GM19438 (cell line): ENCODE measurements around the gene LILRB2.
"Not testable (repeated sequence)": the region's sequence is repeated elsewhere in the genome, so short reads cannot be mapped to it uniquely, and the experiment has no call there.

Experiments
- ATAC-seq: cut with Tn5 transposase; IDR thresholded peaks from one replicate; pipeline ENCODE4 v1.9.1; 2021; ENCODE audit warnings: low read depth; ENCODE audit not compliant: unreplicated experiment

The LILRB2 gene

DNA sequence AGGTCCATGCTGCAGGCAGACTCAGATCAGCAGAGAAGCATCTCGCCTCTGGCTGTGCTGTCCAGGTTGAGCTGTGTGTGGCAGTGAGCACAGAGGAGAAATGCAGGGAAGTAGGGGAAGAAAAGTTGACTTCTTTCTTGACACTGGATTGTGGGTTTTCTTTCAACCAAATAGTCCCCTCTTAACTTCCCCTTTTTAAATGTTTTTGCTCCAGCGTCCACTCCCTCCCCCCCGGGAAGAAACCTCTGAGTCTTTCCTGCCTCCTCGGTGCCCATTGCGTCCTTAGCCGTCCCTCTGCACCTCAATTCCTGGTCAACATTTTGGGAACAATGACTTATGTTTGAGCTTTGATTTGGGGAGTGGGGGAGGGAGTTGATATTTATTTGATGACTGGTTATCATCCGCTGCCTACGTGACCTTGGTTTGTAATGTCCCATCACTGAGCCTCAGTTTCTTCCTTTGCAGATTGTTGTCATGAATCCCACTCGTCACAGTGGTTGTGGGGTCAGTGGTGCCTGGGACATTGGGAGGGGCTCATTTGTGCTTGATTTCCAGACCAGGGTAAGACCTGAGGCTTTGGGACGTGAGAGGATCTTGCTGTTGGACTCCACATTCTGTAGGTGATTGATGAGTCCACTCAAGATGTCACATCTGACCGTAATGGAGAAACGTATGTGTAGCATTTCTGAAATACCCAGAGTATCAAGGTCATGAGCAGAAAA is at the start of gene LILRB2:
TSS of gene LILRB2 (minus strand) at position 104 of the 722 bp plus-strand sequence. CDS start 614 bp downstream, outside the sequence.
- ATAC-seq = no peak

DNA sequence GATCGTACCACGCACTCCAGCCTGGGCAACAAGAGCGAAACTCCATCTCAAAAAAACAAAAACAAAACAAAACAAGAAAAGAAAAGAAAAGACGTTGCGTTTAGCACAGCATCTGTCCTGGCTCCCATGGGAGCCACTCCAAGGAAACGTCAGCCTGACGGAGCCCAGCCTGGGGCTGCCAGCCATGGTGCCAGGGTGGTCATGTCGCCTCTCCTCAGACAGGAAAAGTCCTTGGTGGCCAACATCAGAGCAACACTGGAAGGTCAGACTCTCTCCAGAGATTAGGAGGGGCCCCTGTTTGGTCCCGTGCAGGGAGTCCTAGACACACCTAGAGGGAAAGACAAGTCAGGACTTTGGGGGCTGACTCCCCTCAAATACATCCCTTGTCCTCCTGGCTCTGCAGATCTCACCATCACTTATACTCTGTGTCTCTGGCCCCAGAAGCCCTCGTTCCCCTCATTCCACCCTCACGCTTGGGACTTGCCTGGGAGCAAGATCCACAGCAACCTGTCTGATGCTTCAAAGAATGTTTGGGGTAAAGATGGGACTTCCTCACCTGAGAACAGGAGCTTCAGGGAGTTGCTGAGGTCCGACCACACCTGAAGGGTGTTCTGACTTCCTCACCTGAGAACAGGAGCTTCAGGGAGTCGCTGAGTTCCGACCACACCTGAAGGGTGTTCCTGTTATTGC is 48.7 kb upstream of the LILRB2 start:
- ATAC-seq = no peak

DNA sequence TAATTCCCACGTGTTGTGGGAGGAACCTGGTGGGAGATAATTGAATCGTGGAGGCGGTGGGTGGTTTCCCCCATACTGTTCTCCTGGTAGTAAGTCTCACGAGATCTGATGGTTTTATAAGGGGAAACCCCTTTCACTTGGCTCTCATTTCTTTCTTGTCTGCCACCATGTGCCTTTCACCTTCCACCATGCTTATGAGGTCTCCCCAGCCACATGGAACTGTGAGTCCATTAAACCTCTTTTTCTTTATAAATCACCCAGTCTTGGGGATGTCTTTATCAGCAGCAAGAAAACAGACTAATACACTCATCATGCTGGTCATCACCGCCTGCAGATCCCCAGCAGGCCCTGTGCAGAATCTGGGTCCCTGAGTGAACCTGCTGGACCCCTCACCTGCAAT is 47.9 kb upstream of the LILRB2 start:
- not testable (repeated sequence) for ATAC-seq

DNA sequence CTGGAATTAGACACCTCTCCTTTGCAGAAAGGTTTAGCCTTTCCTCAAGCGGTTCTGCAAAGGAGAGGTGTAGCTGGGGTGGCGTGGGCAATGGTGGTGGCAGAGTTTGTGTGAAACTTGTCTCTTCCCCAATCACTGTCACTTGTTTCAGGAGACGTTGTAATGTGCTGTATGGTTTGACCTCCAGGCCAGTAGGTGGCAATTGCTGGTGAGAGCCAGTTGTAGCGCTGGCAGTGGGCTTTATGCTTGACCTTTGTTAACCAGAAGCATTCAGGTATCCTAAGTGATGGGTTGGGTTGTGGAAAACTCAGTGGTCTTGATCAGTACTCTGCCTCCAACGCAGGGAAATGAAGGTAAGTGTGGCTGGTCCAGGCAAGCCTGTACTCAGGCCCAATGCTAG is 44.7 kb upstream of the LILRB2 start:
- no peak for ATAC-seq

DNA sequence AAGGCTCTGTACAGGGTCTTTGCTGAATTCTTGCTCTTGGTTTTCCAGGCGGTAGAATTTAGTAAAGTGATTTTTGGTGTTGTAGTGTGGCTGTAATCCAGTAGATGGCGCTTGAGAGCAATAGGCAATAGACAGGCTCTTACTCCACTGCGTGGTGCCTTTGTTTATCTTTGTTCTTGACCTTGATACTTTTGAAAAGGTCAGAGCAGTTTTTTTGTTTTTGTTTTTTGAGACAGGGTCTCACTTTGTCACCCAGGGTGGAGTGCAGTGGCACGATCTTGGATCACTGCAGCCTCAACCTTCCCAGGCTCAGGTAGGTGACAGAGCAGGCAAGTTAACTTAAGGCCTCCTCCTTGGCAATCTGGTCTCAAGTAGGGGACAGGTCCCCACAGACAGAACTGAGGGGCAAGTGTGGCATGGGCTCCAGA is 44.3 kb upstream of the LILRB2 start:
- no peak for ATAC-seq

DNA sequence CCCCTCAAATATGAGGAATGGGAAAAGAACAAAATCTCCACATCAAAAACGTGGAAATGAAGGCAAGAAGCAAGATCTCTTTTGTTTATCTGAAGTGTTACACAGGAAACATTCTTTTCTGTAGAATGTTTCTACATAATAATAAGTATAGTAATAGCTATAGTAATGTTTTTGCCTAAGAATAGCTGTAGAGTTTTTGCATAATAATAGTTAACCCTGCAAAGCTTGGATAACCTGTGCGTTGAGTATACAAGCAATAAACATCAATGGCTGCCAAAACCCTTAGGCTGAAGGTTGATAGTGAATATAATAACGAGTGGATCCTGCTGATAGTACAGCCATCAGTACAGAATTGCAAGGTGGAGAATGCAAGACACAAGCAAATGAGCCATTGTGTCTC is 43.2 kb upstream of the LILRB2 start:
- ATAC-seq = no peak

DNA sequence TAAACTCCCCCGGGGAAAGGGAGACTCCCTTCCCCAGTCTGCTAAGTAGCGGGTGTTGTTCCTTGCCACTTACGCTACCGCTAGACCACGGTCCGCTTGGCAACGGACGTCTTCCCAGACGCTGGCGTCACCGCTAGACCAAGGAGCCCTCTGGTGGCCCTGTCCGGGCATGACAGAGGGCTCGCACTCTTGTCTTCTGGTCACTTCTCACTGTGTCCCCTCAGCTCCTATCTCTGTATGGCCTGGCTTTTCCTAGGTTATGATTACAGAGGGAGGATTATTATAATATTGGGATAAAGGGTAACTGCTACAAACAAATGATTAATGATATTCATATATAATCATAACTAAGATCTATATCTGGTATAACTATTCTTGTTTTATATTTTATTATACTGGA is 42.0 kb upstream of the LILRB2 start:
- ATAC-seq = not testable (repeated sequence)

DNA sequence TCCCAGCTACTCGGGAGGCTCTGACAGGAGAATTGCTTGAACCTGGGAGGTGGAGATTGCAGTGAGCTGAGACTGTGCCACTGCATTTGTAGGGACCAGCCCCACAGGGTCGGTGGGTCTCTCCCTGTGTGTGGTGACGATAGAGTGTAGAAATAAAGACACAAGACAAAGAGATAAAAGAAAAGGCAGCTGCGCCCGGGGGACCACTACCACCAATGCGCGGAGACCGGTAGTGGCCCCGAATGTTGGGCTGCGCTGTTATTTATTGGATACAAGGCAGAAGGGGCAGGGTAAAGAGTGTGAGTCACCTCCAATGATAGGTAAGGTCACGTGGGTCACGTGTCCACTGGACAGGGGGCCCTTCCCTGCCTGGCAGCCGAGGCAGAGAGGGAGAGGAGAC is 41.4 kb upstream of the LILRB2 start:
- ATAC-seq = not testable (repeated sequence)

DNA sequence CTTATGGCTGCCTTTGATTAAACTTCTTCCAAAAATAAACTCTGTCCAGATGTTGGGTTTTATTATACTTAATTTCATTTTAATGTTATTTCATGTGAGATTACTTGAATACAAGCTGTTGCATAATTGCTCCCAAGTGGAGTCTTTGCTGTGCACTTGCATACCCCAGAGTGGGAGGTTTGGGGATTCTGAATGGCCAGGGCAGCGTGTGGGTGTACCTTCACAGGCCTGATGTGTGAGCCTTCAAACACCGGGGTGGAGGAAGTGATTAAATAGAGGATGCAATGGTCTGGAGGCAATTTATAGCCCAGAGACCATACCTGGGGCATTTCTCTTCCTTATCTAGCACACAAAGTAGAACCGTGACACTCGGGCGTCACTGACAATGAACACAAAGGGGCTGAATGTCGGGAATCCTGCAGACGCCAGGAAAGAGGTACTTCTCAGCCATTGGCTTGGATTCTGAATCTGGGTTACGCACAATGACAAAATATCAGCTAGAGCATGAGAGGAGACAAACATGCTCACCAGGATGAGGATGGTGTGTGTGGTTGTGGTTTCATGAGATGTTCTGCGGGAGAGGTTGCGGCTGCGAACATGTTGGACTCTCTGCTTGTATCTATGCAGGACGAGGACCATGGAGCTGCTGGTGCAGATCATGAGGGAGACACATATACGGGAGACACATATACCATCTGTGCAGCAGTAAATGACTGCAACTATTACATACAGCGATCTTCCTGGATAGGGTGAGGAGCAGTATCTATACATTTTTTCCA is 39.2 kb upstream of the LILRB2 start:
- no peak for ATAC-seq

DNA sequence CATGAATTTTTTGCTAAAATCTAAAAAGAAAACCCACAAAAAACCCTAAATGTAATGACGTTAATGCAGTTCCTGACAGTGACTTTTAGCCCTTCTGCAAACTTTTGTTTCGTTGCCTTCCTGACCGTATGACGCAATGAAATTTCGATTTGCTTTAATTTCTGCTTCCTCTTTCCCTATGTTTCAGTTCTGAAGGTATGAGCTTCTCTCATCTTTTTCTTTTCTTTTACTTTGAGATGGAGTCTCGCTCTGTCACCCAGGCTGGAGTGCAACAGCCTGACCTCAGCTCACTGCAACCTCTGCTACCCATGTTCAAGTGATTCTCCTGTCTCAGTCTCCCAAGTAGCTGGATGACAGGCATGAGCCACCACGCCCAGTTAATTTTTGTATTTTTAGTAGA is 38.1 kb upstream of the LILRB2 start:
- no peak for ATAC-seq

DNA sequence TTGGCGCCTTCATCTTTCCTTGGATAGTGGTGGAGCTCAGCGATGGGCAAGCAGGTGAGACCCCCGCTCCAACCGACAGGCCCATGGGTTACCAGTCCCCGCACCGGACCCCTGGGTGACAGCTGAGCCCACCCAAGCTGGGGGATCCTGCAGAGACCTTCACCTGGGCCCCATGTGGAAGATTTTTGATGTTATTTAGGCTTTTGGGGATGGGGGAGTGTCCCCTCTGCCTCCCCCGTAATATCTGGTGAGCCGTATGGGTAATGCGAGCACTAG is 37.0 kb upstream of the LILRB2 start:
- ATAC-seq = no peak

DNA sequence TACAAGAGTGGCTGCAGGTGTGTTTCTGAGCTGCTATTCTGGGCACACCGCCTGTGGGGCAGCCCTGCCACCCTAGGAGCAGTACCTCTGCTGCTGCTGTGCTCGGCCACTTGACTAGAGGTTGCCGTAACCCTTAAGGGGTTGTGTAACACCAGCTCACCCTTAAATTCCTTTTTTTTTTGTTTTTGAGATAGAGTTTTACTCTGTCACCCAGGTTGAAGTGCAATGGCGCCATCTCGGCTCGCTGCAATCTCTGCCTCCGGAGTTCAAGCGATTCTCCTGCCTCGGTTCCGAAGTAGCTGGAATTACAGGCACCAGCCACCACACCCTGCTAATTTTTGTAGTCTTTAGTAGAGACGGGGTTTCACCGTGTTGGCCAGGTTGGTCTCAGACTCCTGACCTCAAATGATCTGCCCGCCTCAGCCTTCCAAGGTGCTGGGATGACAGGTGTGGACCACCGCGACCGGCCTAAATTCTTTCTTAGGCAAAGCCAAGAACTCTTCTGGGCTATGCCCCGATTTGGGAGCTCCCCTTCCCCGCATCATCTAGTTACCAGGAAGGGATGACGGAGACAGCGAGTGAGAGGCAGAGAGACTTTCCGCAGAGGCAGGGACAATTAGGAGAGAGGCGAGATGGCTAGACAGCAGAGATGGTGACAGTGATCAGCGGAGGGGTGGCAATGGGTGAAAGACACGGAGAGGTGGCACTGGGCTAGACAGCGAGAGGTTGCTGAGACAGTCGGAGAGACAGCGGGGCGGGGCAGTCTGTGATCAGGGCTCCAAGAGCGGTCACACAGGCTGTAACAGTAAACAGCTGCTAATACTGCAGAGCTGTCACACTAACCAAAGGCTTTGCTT is 36.4 kb upstream of the LILRB2 start:
- ATAC-seq = no peak

DNA sequence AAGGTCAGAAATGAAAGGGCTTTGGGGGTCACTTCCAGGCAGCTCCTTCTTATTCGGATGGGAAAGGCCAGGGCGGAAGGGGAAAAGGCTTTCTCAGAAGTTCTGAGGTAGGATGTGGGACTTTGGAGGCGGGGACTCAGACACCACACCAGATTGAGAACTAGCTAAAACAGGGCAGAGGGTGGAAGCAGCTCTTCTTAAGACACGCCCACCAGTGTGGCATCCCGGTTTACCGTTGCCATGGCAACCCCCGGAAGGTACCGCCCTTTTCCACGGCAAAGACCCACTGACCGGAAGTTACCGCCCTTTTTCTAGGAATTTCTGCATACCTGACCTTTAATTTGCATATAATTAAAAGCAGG is 35.8 kb upstream of the LILRB2 start:
- ATAC-seq = no peak

DNA sequence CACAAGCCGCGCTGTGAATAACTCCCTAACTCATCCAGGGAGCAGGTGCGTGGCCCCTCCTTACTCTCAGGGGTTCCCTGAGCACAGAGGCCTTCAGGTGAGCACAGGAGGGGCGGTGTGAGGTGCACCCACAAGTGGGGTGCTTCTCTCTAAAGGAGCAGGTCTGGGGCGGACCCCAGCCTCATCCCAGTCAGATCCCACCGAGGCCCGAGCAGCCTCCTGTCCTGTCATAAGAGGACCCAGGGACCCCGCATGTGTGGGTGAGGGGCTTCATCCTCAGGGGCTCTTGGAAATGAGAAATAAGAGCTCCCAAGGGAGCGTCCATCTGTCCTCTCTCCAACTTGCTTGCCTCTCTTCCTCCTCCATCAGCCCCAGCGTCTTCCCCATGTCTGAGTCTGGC is 35.0 kb upstream of the LILRB2 start:
- no peak for ATAC-seq

DNA sequence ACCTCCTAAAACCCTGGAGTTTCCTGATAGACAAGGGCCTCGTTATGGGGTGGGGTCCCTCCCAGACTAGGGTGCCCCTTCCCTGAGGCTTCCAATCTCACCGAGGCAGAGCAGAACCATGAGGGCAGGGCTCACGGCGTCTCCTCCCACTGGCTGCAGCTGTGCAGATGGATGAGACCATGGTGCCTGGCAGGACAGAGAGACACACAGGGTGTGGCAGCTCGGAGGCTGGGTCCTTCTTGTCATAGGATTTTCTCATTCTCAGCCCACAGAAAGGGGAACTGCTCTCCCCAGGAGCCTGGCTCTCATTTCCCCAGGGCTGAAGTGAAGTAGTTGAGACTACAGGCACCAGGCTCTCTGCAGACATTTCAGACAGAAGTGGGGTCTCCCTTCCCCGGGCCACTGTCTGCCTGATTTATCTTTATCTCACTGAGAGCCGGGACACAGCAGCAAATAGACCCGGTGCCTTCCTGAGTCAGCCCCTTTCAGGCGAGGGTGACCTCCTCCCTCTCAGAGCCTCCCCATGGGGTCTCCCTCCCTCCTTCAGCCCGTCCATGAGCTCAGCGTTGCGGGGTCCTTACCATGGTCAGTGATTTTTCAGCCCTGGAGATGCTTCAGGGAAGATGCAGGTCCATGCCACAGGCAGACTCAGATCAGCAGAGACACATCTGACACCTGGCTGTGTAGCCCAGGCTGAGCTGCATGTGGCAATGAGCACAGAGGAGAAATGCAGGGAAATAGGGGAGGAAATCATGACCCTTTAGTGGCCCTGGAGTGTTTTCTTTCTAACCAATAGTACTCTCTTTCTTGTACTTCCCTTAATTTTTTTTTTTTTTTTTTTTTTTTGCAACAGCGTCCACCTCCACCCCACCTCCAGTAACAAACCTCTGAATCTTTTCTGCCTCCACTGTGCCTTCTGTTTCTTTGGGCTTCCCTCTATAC is 31.8 kb upstream of the LILRB2 start, which contains the start of gene LILRA5:
TSS of gene LILRA5 (minus strand) at position 731 of the 942 bp plus-strand sequence. CDS start at position 584, 147 bp downstream.
- ATAC-seq = no peak

DNA sequence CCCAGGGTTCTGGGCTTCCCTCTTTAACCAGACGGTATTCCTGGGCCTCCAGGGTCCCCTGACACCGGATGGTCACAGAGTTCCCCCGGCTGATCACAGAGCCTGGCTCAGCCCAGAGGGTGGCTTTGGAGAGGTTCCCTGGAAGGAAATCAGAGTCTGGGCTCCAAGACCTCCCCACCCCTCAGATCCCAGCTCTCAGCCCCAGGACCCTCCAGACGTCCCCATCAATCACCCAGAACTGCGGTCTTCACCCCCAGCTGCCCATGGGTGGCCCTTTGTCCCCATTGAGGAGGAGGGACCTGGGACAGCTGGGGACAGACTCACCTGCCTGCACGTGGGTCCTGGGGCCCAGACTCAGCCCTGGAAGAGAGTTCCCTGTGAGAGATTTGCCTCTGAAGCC is 31.1 kb upstream of the LILRB2 start:
- no peak for ATAC-seq

DNA sequence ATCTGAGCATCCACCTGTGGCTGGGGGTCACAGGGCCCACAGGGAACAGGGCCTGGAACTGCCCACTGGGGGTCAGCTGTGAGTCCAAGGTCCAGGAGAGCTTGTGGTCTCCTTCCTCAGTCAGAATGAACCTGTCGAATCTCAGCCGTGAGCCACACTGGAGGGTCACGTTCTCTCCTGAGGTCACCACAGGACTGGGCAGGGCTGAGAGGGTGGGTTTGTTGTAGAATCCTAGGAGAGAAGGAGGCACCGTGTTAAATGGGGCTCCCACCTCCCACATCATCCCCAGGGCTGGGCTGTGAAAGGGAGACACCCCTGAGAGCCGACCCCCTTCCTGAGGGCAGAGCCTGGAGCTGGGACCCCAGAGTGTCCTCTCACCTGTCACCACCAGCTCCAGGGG is 30.6 kb upstream of the LILRB2 start:
- no peak for ATAC-seq

DNA sequence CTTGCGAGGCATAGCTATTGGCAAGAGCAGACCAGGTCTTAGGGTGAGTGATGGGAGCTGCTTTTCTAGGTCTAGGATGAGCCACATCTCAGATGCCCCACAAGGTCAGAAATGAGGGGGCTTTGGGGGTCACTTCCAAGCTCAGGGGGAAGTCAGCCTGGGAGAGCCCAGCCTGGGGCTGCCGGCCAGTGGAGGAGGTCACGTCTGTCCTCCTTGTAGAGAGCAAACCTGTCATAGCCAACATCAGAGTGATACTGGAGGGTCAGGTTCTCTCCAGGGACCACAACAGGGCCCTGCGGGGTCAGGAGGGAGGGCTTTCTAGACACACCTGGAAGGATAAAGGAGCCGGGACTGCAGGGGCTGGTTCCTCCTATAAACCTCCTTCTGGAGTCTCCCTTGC is 29.6 kb upstream of the LILRB2 start:
- no peak for ATAC-seq

DNA sequence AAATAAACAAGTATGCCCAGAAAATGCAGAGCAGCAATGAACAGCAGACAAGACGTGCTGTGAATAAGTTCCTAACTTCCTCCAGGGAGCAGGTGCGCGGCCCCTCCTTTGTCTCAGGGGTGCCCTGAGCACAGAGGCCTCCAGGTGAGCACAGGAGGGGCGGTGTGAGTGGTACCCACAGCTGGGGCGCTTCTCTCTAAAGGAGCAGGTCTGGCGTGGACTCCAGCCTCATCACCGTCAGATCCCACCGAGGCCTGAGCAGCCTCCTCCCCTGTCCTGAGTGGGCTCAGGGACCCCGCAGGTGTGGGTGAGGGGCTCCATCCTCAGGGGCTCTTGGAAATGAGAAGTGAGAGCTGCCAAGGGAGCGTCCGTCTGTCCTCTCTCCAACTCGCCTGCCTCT is 28.9 kb upstream of the LILRB2 start:
- ATAC-seq = no peak
